ENCODE data around the gene CCNT1. TPM values are rescaled to one million over a fixed set of nuclear protein-coding genes. Genes with fewer than 3 reads are reported as not detected.
"Not testable (repeated sequence)": the region's sequence is repeated elsewhere in the genome, so short reads cannot be mapped to it uniquely, and the experiment has no call there.

CCNT1 gene
- total and polyA plus RNA-seq, 8 donors, result 2.7 to 54.0 (median 9.2) TPM

DNA sequence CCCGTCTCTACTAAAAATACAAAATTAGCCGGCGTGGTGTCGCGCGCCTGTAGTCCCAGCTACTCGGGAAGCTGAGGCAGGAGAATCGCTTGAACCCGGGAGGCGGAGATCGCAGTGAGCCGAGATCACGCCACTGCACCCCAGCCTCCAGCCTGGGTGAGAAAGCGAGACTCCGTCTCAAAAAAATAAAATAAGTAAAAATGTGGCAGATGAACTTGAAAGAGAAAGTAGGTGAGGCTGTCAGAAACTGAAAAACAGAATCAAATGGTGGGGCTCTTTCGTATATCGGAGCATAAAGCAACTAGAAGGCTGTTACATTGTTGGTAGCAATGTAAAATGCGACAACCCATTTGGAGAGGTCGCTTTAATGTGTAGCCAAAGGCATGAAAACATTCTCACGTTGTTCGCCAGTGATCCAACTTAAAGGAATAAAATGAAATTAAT is 767 bp upstream of the CCNT1 start:
- Histone ChIP-seq H3K27ac (peak overlapping the region; percentile 86 to 98 (median 95)), H3K36me3 (peaks cover 7 to 26% (median 24%) of the 10 kb centered on the region in 4 donors), H3K27me3 (no peaks in the 10 kb centered on the region), H3K4me1 (peaks cover 25 to 43% (median 34%) of the 10 kb centered on the region in 4 donors), H3K4me3 (peak overlapping the region; percentile 68 to 79 (median 71)), H3K9me3 (peaks cover 0 to 14% (median 9%) of the 10 kb centered on the region in 4 donors)
- DNase-seq, result peak in 1 of 2 donors; percentile 31
- no peak for TF ChIP-seq POLR2AphosphoS5 (IDR thresholded peaks at IDR 0.05)
- TF ChIP-seq, protein P1, sequence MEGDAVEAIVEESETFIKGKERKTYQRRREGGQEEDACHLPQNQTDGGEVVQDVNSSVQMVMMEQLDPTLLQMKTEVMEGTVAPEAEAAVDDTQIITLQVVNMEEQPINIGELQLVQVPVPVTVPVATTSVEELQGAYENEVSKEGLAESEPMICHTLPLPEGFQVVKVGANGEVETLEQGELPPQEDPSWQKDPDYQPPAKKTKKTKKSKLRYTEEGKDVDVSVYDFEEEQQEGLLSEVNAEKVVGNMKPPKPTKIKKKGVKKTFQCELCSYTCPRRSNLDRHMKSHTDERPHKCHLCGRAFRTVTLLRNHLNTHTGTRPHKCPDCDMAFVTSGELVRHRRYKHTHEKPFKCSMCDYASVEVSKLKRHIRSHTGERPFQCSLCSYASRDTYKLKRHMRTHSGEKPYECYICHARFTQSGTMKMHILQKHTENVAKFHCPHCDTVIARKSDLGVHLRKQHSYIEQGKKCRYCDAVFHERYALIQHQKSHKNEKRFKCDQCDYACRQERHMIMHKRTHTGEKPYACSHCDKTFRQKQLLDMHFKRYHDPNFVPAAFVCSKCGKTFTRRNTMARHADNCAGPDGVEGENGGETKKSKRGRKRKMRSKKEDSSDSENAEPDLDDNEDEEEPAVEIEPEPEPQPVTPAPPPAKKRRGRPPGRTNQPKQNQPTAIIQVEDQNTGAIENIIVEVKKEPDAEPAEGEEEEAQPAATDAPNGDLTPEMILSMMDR (IDR thresholded peaks at IDR 0.05), result no peak
- WGBS, 5 donors, result 9 to 11% (median 11%) methylated on average over 21 of the region's 21 CpGs
- intact Hi-C loops (cut with DNase I; ENCODE audit: low total_unique reads), result no loop called here

- intact Hi-C loops (cut with DNase I; ENCODE audit: low total_unique reads), result no loop called here
Observed at GRCh38 chr12:48716168-48716492, 377 bp downstream of the CCNT1 start.

DNA sequence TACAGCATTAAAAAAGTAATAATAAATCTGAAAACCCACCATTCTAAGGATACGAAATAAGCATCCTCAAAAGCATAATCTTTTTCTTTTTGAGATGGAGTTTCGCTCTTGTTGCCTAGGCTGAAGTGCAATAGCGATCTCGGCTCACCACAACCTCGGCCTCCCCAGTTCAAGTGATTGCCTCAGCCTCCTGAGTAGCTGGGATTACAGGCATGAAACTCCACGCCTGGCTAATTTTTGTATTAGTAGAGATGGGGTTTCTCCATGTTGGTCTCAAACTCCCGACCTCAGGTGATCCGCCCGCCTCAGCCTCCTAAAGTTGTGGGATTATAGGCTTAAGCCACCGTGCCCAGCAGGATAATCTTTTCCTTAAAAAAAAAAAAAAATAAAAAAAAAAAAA is 4.3 kb downstream of the CCNT1 start:
- H3K27me3 ChIP-seq, result no peaks in the 10 kb centered on the region
- no peak overlapping the region for H3K4me3 ChIP-seq
- 94 to 99% (median 96%) methylated on average over 10 of the region's 10 CpGs for WGBS, 5 donors
- peaks cover 20 to 71% (median 68%) of the 10 kb centered on the region in 4 donors for H3K36me3 ChIP-seq
- intact Hi-C loops (cut with DNase I; ENCODE audit: low total_unique reads), result no loop called here
- H3K27ac ChIP-seq, result no peak overlapping the region
- no peaks in the 10 kb centered on the region for H3K9me3 ChIP-seq
- DNase-seq, result no peak
- H3K4me1 ChIP-seq, result peaks cover 31 to 75% (median 53%) of the 10 kb centered on the region in 4 donors
- TF ChIP-seq POLR2AphosphoS5 (IDR thresholded peaks at IDR 0.05), result no peak
- no peak for TF ChIP-seq POLR2A (IDR thresholded peaks at IDR 0.05)
- TF ChIP-seq, protein P1 (IDR thresholded peaks at IDR 0.05), result no peak
- no peak for TF ChIP-seq EP300 (IDR thresholded peaks at IDR 0.05)

More at GRCh38 chr12:48716168-48716492, 377 bp downstream of the CCNT1 start:
- Histone ChIP-seq H3K9me3 (peaks cover 0 to 13% (median 9%) of the 10 kb centered on the region in 4 donors), H3K27ac (peak overlapping the region; percentile 86 to 98 (median 95)), H3K4me3 (peak overlapping the region; percentile 68 to 79 (median 71)), H3K36me3 (peaks cover 14 to 36% (median 35%) of the 10 kb centered on the region in 4 donors), H3K27me3 (no peaks in the 10 kb centered on the region), H3K4me1 (peaks cover 25 to 49% (median 36%) of the 10 kb centered on the region in 4 donors)
- TF ChIP-seq POLR2AphosphoS5 (IDR thresholded peaks at IDR 0.05), result no peak
- TF ChIP-seq, protein P1 (IDR thresholded peaks at IDR 0.05), result no peak
- no peak for TF ChIP-seq POLR2A (IDR thresholded peaks at IDR 0.05)
- no peak for TF ChIP-seq EP300 (IDR thresholded peaks at IDR 0.05)
- WGBS, 5 donors, result 0 to 1% (median 0%) methylated on average over 17 of the region's 17 CpGs
- no peak for DNase-seq

GRCh38 chr12:48698822-48699221 is 17.7 kb downstream of the CCNT1 start:
- peaks cover 36 to 98% (median 95%) of the 10 kb centered on the region in 4 donors for H3K36me3 ChIP-seq
- WGBS, 5 donors, result 95 to 100% (median 97%) methylated on average over 7 of the region's 7 CpGs

GRCh38 chr12:48696626-48697025 is 19.9 kb downstream of the CCNT1 start:
- H3K27ac ChIP-seq, result no peak overlapping the region
- H3K9me3 ChIP-seq, result no peaks in the 10 kb centered on the region
- no peak for DNase-seq
- no peaks in the 10 kb centered on the region for H3K27me3 ChIP-seq
- no peak overlapping the region for H3K4me3 ChIP-seq
- TF ChIP-seq POLR2AphosphoS5 (IDR thresholded peaks at IDR 0.05) (no peak), EP300 (IDR thresholded peaks at IDR 0.05) (no peak), POLR2A (IDR thresholded peaks at IDR 0.05) (no peak)
- TF ChIP-seq, protein P1 (IDR thresholded peaks at IDR 0.05), result no peak
- H3K36me3 ChIP-seq, result peaks cover 39 to 97% (median 95%) of the 10 kb centered on the region in 4 donors
- H3K4me1 ChIP-seq, result peaks cover 0 to 8% (median under 1%) of the 10 kb centered on the region in 4 donors
- intact Hi-C loops (cut with DNase I; ENCODE audit: low total_unique reads), result no loop called here
- 90 to 97% (median 94%) methylated on average over 5 of the region's 5 CpGs for WGBS, 5 donors

More at GRCh38 chr12:48698822-48699221, 17.7 kb downstream of the CCNT1 start:
- intact Hi-C loops (cut with DNase I; ENCODE audit: low total_unique reads); H3K27ac ChIP-seq; H3K27me3 ChIP-seq; H3K4me1 ChIP-seq; H3K9me3 ChIP-seq; DNase-seq; H3K4me3 ChIP-seq: not testable (repeated sequence)
